GM19099 (cell line): ENCODE measurements around the gene NPIPB2.
A peak's percentile ranks its signal among the peaks of the same experiment; 100 is the strongest.
"Not testable (repeated sequence)": the region's sequence is repeated elsewhere in the genome, so short reads cannot be mapped to it uniquely, and the experiment has no call there.

ENCODE experiments used
- POLR2A ChIP-seq: IDR thresholded peaks from 3 replicates; pipeline ENCODE4 v1.6.1; 2011; ENCODE audit warnings: low read depth; ENCODE audit not compliant: insufficient read length; ENCODE audit errors: extremely low read depth

Gene NPIPB2

DNA sequence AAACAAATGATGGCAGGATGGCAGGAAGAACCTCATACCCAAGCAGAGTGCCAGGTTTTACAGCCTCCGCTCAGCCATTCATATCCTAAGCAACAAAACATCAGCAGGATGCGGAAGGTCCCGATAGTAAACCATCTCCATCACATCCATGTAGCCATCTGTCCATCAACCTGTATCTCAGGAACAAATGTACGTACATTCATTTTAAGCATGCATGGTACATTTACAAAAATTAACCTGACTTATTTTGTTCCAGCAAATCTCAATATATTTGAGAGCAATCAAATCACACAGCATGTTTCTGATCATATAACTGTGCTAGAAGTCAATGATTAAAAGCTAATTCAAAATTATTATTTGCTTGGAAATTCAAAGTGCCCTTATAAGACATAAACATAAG is at the start of gene NPIPB2:
Gene NPIPB2 (minus strand): TSS at position 101 of the 400 bp plus-strand sequence. CDS start 0 bp downstream, at position 101.
- TF ChIP-seq POLR2A = not testable (repeated sequence)

DNA sequence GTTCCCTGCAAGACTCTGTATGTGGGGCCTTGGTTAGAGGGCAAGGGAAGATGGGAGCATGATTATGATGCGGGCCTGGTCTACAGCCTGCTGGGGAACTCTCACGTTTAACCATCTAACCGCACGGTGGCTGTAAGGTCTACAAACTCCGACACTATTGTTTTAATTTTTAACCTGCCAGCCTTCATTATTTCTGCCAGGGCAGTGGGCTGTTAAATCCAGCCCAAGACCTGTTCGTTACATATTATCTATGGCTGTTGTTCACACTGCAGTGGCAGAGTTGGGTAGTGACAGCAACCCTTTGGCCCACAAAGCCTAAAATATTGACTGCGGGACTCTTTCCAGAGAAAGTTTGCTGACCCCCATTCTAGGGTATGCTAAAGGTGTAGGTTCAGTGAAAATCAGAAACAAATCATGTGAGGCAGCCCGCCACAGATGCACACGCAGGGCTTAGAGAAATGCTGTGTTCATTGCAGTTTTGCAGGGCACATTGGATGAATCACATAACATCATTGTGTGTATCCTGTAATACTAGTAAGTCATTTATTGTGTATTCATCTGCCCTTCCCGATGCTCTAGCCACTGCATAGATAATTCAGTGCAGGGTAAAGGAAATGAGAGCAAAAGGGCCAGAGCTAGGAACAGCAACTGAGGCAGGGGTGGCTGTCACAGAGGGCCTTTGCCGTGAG is 49.0 kb upstream of the NPIPB2 start:
- no peak for TF ChIP-seq POLR2A

DNA sequence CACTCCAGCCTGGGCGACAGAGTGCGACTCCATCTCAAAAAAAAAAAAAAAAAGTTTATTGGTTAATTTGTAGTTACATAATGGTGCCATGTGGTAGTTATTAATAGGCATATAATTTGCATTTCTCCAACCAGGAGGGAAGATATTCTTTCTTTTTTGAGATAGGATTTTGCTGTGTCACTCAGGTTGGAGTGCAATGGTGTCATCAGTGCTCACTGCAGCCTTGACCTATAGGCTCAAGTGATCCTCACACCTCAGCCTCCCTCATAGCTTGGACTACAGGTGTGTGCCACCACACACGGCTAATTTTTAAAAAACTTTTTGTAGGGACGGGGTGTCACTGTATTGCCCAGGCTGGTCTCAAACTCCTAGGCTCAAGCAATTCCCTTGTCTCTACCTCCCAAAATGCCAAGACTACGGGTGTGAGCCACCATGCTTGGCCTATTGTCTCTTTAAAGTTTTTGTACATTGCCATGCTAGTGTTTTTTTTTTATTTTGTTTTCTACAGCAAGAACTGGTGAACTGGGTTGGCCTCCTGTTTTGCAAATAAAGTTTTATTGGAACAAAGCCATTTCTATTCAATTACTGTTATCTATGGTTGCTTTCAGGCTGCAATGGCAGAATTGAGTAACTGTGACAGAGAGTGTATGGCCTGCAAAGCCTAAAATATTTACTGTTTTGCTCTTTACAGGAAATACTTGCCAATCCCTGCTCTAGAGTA is 46.6 kb upstream of the NPIPB2 start:
- TF ChIP-seq POLR2A = no peak

DNA sequence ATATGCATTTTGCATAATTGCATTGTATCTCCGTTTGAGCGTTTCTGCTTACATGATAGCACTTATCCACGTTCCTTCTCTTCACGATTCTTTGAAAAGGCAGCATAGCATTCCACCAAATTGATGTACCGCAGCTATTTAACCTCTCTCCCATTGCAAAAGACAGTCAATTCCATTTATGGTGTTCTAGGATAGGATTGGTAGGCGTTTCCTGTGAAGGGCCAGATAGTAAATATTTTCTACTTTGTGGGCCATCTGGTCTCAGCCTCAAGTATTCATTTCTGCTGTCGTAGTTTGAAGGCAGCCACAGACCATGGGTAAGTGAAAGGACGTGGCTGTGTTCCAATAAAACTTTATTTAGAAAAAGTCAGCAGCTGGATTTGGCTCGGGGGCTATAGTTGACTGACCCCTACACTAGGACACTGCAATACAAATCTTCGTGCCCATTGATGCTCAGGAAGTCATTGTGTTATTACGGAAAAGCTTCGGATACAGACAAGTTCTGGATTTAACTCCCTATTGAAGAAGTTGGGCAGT is 44.7 kb upstream of the NPIPB2 start:
- TF ChIP-seq POLR2A = no peak

DNA sequence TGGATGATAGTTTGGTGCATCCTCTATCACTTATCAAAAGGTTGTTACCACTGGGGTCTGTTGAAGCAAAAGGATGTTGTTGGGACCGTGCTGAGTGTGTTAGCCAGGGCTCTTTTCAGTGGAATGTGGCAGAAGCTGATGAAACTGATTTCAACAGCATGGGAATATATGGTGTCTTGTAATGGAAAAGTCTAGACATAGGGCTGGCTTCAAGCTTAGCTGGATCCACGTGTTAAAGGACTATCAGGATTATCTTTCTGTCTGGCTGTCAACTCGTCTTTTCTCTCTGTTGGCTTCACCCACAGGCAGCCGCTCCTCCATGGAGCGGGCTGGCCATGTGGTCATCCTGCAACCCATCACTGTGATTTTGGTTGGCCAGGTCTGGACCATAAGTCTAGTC is 43.4 kb upstream of the NPIPB2 start:
- no peak for TF ChIP-seq POLR2A

DNA sequence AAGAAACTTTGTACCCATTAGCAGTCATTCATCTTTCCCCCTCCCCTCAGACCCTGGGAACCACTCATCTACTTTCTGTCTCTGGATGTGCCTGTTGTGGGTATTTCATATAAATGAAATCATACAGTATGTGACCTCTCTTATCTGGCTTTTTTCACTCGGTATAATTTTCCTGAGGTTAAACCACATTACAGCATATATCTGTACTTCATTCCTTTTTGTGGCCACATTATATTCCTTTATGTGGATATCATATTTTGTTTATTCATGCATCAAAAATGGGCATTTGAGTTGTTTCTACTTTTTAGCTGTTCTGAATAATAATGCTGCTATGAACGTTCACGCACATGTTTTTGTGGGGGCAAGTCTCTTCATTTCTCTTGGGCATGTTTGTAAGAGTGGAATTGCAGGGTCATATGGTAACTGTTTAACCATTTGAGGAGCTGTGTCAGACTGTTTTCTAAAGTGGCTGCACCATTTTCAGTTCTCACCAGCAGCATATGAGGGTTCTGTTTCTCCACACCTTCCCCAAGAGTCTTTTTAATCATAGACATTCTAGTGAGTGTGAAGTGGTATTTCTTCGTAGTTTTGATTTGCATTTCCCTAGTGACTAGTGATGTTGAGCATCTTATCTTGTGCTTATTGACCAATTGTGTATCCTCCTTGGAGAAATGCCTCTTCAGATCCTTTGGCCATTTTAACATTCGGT is 38.4 kb upstream of the NPIPB2 start:
- no peak for TF ChIP-seq POLR2A

DNA sequence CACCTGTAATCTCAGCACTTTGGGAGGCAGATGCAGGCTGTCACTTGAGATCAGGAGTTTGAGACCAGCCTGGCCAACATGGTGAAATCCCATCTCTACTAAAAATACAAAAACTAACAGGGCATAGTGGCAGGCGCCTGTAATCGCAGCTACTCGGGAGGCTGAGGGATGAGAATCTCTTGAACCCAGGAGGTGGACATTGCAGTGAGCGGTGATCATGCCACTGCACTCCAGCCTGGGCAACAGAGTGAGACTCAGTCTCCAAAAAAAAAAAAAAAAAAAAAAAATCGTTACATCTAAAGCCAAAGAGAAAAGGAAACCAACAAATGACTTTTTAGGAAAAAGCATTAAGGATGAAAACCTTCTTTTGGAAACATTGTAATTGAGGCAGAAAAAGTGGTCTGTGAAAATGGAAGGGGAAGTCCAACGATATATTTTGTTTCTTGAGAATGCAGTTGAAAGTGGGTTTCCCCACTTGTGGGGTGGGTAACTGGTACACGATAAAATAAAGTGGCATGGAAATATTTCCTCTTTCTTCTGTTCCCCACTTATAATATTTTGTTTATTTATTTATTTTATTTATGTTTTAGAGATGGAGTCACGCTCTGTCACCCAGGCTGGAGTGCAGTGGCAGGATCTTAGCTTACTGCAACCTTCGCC is 37.3 kb upstream of the NPIPB2 start:
- TF ChIP-seq POLR2A = no peak

DNA sequence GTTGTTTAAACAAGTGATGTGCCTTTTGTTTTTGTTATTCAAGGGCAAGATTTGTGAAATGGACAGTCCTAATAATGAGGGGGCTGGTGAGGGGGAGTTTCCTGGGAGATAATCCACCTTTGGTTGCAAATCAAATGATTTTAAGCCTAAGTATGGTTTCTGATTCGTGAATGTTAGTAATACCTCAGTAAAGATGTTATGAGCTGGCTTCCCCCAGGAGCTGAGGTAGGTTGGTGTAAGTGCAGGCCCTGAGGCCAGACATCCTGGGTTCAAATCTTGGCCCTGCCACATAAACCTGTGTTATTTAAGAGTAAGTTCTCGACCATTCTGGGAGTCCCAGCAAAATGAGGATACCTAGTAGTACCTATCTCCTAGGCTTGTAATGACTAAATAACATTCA is 36.2 kb upstream of the NPIPB2 start:
- TF ChIP-seq POLR2A = peak; percentile 7

DNA sequence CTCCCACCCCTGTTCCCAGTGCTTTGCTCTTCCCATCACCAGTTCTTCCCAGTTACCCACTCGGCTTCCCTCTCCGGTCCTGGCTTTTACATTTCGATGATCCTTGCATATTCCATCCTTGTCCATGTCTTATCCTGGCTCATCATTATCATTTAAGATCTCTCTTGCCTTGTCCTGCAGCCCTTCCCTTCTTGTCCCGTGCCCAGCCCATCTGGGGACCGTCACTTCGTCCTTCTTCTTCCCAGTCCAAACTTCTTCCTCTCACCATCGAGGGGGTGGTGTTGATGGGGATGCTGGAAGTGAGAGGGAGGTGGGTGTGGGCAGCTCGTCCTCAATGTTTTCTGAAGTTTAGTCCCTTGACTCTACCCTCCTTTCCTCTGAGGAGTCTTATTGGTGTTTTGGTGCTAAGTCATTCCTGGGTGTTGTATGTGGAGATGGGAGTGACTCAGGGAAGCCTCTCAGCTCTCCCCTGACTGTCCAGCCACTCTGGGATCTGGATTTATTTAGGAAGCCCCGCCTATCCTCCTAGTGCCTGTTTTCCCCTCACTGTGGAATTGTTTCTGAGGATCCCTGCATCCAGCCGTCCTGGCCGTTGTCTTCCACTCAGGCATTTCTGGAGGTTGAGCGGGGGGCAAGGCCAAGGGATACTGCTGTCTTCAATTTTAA is 35.7 kb upstream of the NPIPB2 start:
- TF ChIP-seq POLR2A = no peak

DNA sequence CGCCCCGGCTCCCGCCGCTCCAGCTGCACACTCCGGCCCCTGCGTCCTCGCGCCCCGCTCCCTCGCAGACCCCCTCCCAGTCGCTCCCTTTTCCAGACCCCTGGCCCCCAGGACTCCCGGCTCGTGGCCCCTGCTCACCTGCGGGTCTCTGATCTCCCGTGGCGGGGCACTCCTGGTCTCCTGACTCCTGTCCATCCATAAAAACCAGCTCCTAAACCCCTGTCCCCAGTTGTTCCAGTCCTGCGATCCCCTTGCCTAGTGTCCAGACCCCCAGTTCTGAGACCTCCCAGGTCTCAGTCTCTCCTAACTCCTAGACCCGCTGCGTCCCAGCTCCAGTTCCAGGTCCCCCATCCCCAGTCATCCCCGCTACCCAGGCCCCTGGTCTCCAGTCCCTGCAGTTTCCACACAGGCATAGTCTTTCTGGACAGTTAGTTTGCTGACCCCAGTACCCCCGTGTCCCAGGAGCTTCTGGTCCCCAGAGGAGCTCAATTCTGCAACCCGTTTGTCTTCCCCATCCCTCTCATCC is 35.1 kb upstream of the NPIPB2 start:
- no peak for TF ChIP-seq POLR2A

DNA sequence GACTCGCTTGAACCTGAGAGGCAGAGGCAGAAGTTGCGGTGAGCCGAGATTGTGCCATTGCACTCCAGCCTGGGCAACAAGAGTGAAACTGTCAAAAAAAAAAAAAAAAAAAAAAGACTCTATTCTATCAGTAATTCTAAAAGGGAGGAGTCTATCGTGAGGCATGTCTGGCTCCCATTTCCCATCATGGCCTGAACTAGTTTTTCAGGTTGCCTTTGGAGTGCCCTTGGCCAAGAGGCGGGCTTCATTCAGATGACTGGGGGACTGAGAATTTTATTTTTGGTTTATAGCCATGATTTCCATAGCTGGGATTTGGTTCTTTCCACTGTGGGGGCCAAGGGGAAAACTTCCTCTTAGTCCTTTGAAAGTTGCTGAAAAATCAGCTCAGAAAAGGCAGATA is 31.2 kb upstream of the NPIPB2 start:
- TF ChIP-seq POLR2A = no peak

DNA sequence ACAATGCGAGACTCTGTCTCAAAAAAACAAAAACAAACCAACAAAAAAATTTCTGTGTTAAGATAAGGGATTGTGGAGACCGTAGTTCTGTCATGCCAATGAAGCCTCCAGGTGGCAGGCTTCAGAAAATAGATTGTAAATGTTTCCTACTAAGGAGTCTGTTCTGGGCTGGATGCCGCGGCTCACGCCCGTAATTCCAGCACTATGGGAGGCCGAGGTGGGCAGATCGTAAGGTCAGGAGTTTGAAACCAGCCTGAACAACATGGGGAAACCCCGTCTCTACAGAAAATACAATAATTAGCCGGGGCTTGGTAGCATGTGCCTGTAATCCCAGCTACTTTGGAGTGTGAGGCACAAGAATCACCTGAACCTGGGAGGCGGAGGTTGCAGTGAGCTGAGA is 30.3 kb upstream of the NPIPB2 start:
- TF ChIP-seq POLR2A = no peak

DNA sequence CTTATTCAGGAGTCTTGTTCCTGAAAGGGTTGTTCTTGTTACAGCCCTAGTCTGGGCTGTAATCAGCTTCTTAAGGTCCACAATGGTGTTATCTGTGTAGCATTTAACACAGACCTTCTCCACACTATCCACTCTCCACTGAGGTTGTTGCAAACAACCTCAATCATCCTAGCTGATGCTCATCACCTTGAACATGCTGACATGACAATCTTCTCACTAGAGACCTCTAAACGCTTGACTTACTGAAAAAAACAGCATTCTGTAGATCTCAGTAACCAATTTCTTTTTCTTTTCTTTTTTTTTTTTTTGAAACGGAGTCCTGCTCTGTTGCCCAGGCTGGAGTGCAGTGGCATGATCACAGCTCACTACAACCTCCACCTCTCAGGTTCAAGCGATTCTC is 26.7 kb upstream of the NPIPB2 start:
- TF ChIP-seq POLR2A = no peak

DNA sequence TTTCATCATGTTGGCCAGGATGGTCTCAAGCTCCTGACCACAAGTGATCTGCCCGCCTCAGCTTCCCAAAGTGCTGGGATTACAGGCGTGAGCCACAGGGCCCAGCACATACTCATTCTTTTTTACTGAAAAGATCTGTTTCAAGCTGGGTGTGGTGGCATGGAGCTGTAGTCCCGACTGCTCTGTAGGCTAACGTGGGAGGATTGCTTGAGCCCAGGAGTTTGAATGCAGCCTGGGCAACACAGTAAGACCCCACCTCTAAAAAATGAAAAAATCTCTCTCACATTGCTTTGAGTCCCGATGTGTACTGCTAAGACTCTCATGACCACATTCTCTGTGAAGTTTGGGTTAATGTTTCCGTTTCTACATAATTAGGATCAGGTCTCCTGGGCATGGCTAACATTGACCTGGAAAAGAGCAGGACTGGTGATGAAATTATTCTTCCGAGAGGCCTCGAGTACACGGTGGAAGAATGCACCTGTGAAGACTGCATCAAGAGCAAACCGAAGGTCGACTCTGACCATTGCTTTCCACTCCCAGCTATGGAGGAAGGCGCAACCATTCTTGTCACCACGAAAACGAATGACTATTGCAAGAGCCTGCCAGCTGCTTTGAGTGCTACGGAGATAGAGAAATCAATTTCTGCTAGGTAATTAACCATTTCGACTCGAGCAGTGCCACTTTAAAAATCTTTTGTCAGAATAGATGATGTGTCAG is 25.5 kb upstream of the NPIPB2 start:
- no peak for TF ChIP-seq POLR2A
